ENCODE data around the gene POT1. TPM values are rescaled to one million over a fixed set of nuclear protein-coding genes. Genes with fewer than 3 reads are reported as not detected.

POT1 gene
- total and polyA plus RNA-seq, 2 of the 4 experiments (the other 2 are of a cell fraction), result 12.7 to 28.5 TPM

- no peak overlapping the region for H3K56ac ChIP-seq (ENCODE audit: extremely low read depth, insufficient read depth, low read length)
- DNase-seq (no peak), ATAC-seq (ENCODE audit: low read depth) (no peak)
- no peak overlapping the region for H3K14ac ChIP-seq (replicated peaks; ENCODE audit: low read depth, low read length)
- CTCF ChIA-PET, result interaction anchor here (1.3 kb wide), 1 partner anchor 463 kb away, joined by 3 read pairs; no protein-coding TSS in a partner anchor
- H2AK5ac ChIP-seq (ENCODE audit: low read depth, low read length), result no peak overlapping the region
- H2BK15ac ChIP-seq (ENCODE audit: low read depth, low read length), result no peak overlapping the region
- H3K27ac ChIP-seq (ENCODE audit: insufficient read depth, low read length), result no peak overlapping the region
- H2BK5ac ChIP-seq (ENCODE audit: low read depth, low read length, poor library complexity, severe bottlenecking), result no peak overlapping the region
- no peak overlapping the region for H2BK120ac ChIP-seq (ENCODE audit: low read depth, low read length)
- H3K9me1 ChIP-seq (ENCODE audit: insufficient read depth, low read length), result peaks cover 3% of the 10 kb centered on the region
- no peaks in the 10 kb centered on the region for H3K9me3 ChIP-seq (ENCODE audit: control insufficient read depth, insufficient read depth, low read length)
- no TSS peak for BruUV-seq (replicated peaks)
- H2BK20ac ChIP-seq (ENCODE audit: low read depth, low read length), result no peak overlapping the region
- H3K4me1 ChIP-seq (ENCODE audit: control insufficient read depth, insufficient read depth, low read length), result peaks cover 3% of the 10 kb centered on the region; the same call in 1 of the 2 replicates
- no peak for TF ChIP-seq CHD1 (IDR thresholded peaks at IDR 0.05; ENCODE audit: low read depth, low read length)
- no peak for TF ChIP-seq MAFK (IDR thresholded peaks at IDR 0.05; ENCODE audit: low read depth, low read length)
- no peak for TF ChIP-seq FOS (IDR thresholded peaks at IDR 0.05; ENCODE audit: low read depth, low read length)
- no peak for TF ChIP-seq NFE2L2 (IDR thresholded peaks at IDR 0.05; ENCODE audit: low read depth, low read length)
- TF ChIP-seq SMC3 (IDR thresholded peaks at IDR 0.05; ENCODE audit: low read depth, low read length), result no peak
- no peak for TF ChIP-seq ELK1 (IDR thresholded peaks at IDR 0.05; ENCODE audit: borderline replicate concordance, low read depth, low read length)
- TF ChIP-seq RFX5 (IDR thresholded peaks at IDR 0.05; ENCODE audit: low read depth, low read length), result no peak
- TF ChIP-seq CTCF (conservative IDR thresholded peaks at IDR 0.05; ENCODE audit: low read depth, low read length), result no peak
- no peak for TF ChIP-seq MAZ (IDR thresholded peaks at IDR 0.05; ENCODE audit: borderline replicate concordance, low read depth, low read length)
- TF ChIP-seq MXI1 (IDR thresholded peaks at IDR 0.05; ENCODE audit: borderline replicate concordance, low read depth, low read length), result no peak
- TF ChIP-seq POLR2A (IDR thresholded peaks at IDR 0.05; ENCODE audit: low read depth, low read length), result no peak
- TF ChIP-seq RAD21 (IDR thresholded peaks at IDR 0.05; ENCODE audit: low read length), result no peak
- TF ChIP-seq USF2 (IDR thresholded peaks at IDR 0.05; ENCODE audit: low read depth, low read length), result no peak
- TF ChIP-seq CEBPB (IDR thresholded peaks at IDR 0.05; ENCODE audit: low read depth, low read length), result no peak
- no peak for TF ChIP-seq RCOR1 (IDR thresholded peaks at IDR 0.05; ENCODE audit: insufficient replicate concordance, low read length)
- H3K4me2 ChIP-seq (ENCODE audit: low read depth, low read length), result no peak overlapping the region
- no peaks in the 10 kb centered on the region for H3K27me3 ChIP-seq (ENCODE audit: control insufficient read depth, insufficient read depth, low read length)
- H3K4ac ChIP-seq (ENCODE audit: low read depth, low read length), result no peak overlapping the region
- no peak overlapping the region for H3K4me3 ChIP-seq (ENCODE audit: insufficient read depth, low read depth, low read length)
- H4K91ac ChIP-seq (ENCODE audit: insufficient read depth, low read depth, low read length), result no peak overlapping the region
- no peak overlapping the region for H3K23ac ChIP-seq (ENCODE audit: low read depth, low read length)
- dilution Hi-C loops (cut with HindIII; ENCODE audit: low sequenced_read_pairs, unreplicated experiment), result no loop called here
- in situ Hi-C loops (cut with MboI; ENCODE audit: low sequenced_read_pairs), result loop anchor here (5.0 kb wide), 1 partner anchor 628 kb away; no protein-coding TSS in a partner anchor
- H4K8ac ChIP-seq (ENCODE audit: low read depth in 2 of 2, low read length in 2 of 2), result no peak overlapping the region
- no peak overlapping the region for H3K18ac ChIP-seq (ENCODE audit: low read depth, low read length)
- H3K36me3 ChIP-seq (ENCODE audit: control insufficient read depth, insufficient read depth, low read length), result no peaks in the 10 kb centered on the region
- no peaks in the 10 kb centered on the region for H3K79me1 ChIP-seq (ENCODE audit: low read depth in 1 of 2, low read length in 2 of 2)
- H4K20me1 ChIP-seq (ENCODE audit: insufficient read depth, low read length), result no peaks in the 10 kb centered on the region
- no peak overlapping the region for H2AFZ ChIP-seq (replicated peaks; ENCODE audit: low read length, poor library complexity)
- H3K9ac ChIP-seq (ENCODE audit: low read depth, low read length), result no peak overlapping the region
- POLR2A ChIA-PET (ENCODE audit: unreplicated experiment), result no interaction called here
- no peak overlapping the region for H4K5ac ChIP-seq (ENCODE audit: low read depth, low read length)
- H2AK9ac ChIP-seq (replicated peaks; ENCODE audit: low read depth, low read length, poor library complexity), result no peak overlapping the region
- intact Hi-C loops (cut with micrococcal nuclease), result no loop called here
These were observed 149.6 kb downstream of the POT1 start for GRCh38 chr7:124780056-124780455.

Data from IMR-90 (cell line).